CD14-positive monocyte (primary cell): Measurements from ENCODE around the gene IKBKG. TPM values are rescaled to one million over a fixed set of nuclear protein-coding genes. Genes with fewer than 3 reads are reported as not detected.

Experiments used
- DNase-seq, 3 donors: peaks; one replicate each; pipeline ENCODE4 v3.0.0-alpha.2; 2011 to 2022
- H2AFZ ChIP-seq: 2 replicates; pipeline ENCODE4 v1.6.0; 2012; ENCODE audit warnings: mild to moderate bottlenecking, low read depth, low read length, inconsistent platforms; ENCODE audit not compliant: insufficient read depth, poor library complexity, severe bottlenecking
- H3K27ac ChIP-seq, 2 donors: 1 replicate in 1 of 2; 2 replicates in 1 of 2; pipeline ENCODE4 v1.5.1; 2012 to 2013; ENCODE audit warnings: low read length in 2 of 2, control low read depth in 1 of 2, inconsistent platforms in 1 of 2, low read depth in 1 of 2, mild to moderate bottlenecking in 1 of 2
- H3K27me3 ChIP-seq, 2 donors: one replicate each; pipeline versions ENCODE4 v1.6.0 to v1.6.1; 2011 to 2013; ENCODE audit warnings: low read length in 2 of 2; ENCODE audit not compliant: control insufficient read depth in 2 of 2, insufficient read depth in 2 of 2
- H3K36me3 ChIP-seq, 2 donors: replicated peaks in 1 of 2; 1 replicate in 1 of 2; 2 replicates in 1 of 2; pipeline versions ENCODE4 v1.5.1 to v1.6.1; 2012 to 2013; ENCODE audit warnings: low read length in 2 of 2, control low read depth in 1 of 2, inconsistent platforms in 1 of 2, mild to moderate bottlenecking in 1 of 2; ENCODE audit not compliant: insufficient read depth in 2 of 2, control insufficient read depth in 1 of 2
- H3K4me1 ChIP-seq, 2 donors: 1 replicate in 1 of 2; 2 replicates in 1 of 2; pipeline versions ENCODE4 v1.5.1 to v1.6.1; 2012 to 2013; ENCODE audit warnings: low read length in 2 of 2, control low read depth in 1 of 2, inconsistent platforms in 1 of 2, mild to moderate bottlenecking in 1 of 2, moderate library complexity in 1 of 2; ENCODE audit not compliant: insufficient read depth in 2 of 2, control insufficient read depth in 1 of 2
- H3K4me2 ChIP-seq: replicated peaks from 2 replicates; pipeline ENCODE3; 2012; ENCODE audit warnings: low read length, moderate library complexity, mild to moderate bottlenecking; ENCODE audit not compliant: poor library complexity, severe bottlenecking; ENCODE audit errors: extremely low read depth
- H3K4me3 ChIP-seq, 3 experiments: fragments of 200-600 bp in 1 of 3; sonication (generic) in 1 of 3; replicated peaks in 1 of 3; 1 replicate in 2 of 3; 2 replicates in 1 of 3; pipeline ENCODE4 v1.5.1; 2011 to 2013; ENCODE audit warnings: low read length in 3 of 3, mild to moderate bottlenecking in 3 of 3, control low read depth in 2 of 3, low read depth in 2 of 3, inconsistent platforms in 1 of 3, moderate library complexity in 1 of 3
- H3K79me2 ChIP-seq: 2 replicates; pipeline ENCODE4 v1.6.0; 2012; ENCODE audit warnings: mild to moderate bottlenecking, control low read depth, inconsistent platforms, low read length, moderate library complexity; ENCODE audit not compliant: insufficient read depth
- H3K9ac ChIP-seq: 2 replicates; pipeline ENCODE4 v1.6.0; 2017; ENCODE audit warnings: low read length, mild to moderate bottlenecking; ENCODE audit not compliant: insufficient read depth, poor library complexity, severe bottlenecking
- H3K9me3 ChIP-seq, 2 donors: replicated peaks in 1 of 2; 1 replicate in 1 of 2; 2 replicates in 1 of 2; pipeline versions ENCODE4 v1.5.1 to v1.6.1; 2012 to 2013; ENCODE audit warnings: low read length in 2 of 2, control low read depth in 1 of 2; ENCODE audit not compliant: control insufficient read depth in 1 of 2, insufficient read depth in 1 of 2
- H4K20me1 ChIP-seq: 2 replicates; pipeline ENCODE4 v1.6.0; 2012; ENCODE audit warnings: mild to moderate bottlenecking, low read length, control low read depth, moderate library complexity; ENCODE audit not compliant: insufficient read depth
- H3K27ac Mint-ChIP-seq, 7 donors: one replicate each; pipeline ENCODE4 v1.8.0; 2020; ENCODE audit warnings: mild to moderate bottlenecking in 7 of 7, mixed read lengths in 7 of 7, moderate library complexity in 6 of 7, inconsistent platforms in 2 of 7
- H3K27me3 Mint-ChIP-seq, 3 donors: one replicate each; pipeline ENCODE4 v1.8.0; 2021 to 2022; ENCODE audit warnings: low read depth in 3 of 3, mild to moderate bottlenecking in 3 of 3, mixed read lengths in 3 of 3, moderate library complexity in 3 of 3, inconsistent platforms in 1 of 3
- H3K36me3 Mint-ChIP-seq, 2 donors: one replicate each; pipeline ENCODE4 v1.8.0; 2020; ENCODE audit warnings: mixed read lengths in 2 of 2, inconsistent platforms in 1 of 2, mild to moderate bottlenecking in 1 of 2
- H3K4me1 Mint-ChIP-seq: one replicate; pipeline ENCODE4 v1.8.0; 2020; ENCODE audit warnings: mild to moderate bottlenecking, mixed read lengths
- H3K4me3 Mint-ChIP-seq, 2 donors: one replicate each; pipeline ENCODE4 v1.8.0; 2020; ENCODE audit warnings: mild to moderate bottlenecking in 2 of 2, mixed read lengths in 2 of 2, moderate library complexity in 1 of 2
- H3K9me3 Mint-ChIP-seq, 7 donors: one replicate each; pipeline ENCODE4 v1.8.0; 2020 to 2022; ENCODE audit warnings: mixed read lengths in 7 of 7, mild to moderate bottlenecking in 6 of 7, moderate library complexity in 6 of 7, inconsistent platforms in 2 of 7
- CTCF ChIP-seq: fragments of 200-600 bp; IDR thresholded peaks from one replicate; pipeline ENCODE4 v1.8.0; 2022; ENCODE audit warnings: antibody characterized with exemption, mild to moderate bottlenecking
- WGBS: methylation state at CpG from one replicate; pipeline ENCODE4 v1.1.5; 2013; ENCODE audit warnings: missing lambda C conversion rate; ENCODE audit not compliant: insufficient coverage; 5-methylcytosine and 5-hydroxymethylcytosine counted together
- intact Hi-C, 2 donors: fragments of 100-400 bp; cut with micrococcal nuclease; formaldehyde crosslinking; loops; one replicate each; pipeline versions ENCODE4 v1.15.0 to v1.15.1; 2023
- polyA plus RNA-seq, 3 donors: library from polyadenylated mRNA; depleted of rRNA in 1 of 3; unstranded in 2 of 3; stranded (reverse) in 1 of 3; fragments of 300-500 nt in 2 of 3; fragments of >200 nt in 1 of 3; fragmentation: Illumina TruSeq in 2 of 3; gene quantifications; 1 replicate in 2 of 3; 2 replicates in 1 of 3; pipeline ENCODE4 v1.2.3, GENCODE V29; 2012 to 2021

Gene IKBKG
- polyA plus RNA-seq, 3 donors: 31.3 to 60.8 (median 33.7) TPM

GRCh38 chrX:154546354-154547244, 821 bp upstream of the IKBKG start, which contains the start of gene G6PD:
Gene G6PD (minus strand): TSS chrX:154546846. CDS start chrX:154546155, 691 bp downstream.
- Histone ChIP-seq H3K4me1 (peaks cover 66% of the 10 kb centered on the region in 2 donors), H3K27ac (peak within 1 kb of the TSS; percentile 88 to 96), H3K9me3 (peaks cover 0 to 7% of the 10 kb centered on the region in 2 donors), H3K36me3 (no peaks in the 10 kb centered on the region), H4K20me1 (peaks cover 30% of the 10 kb centered on the region), H3K9ac (peak within 1 kb of the TSS; percentile 79), H3K27me3 (no peaks in the 10 kb centered on the region), H3K4me2 (peak within 1 kb of the TSS; percentile 74), H3K4me3 (peak within 1 kb of the TSS; percentile 74 to 86 (median 77)), H3K79me2 (peaks cover 65% of the 10 kb centered on the region), H2AFZ (peak within 1 kb of the TSS; percentile 79)
- Mint-ChIP-seq H3K27ac (peak within 1 kb of the TSS; percentile 96 to 99 (median 98)), H3K27me3 (peaks cover 0 to 13% (median 0%) of the 10 kb centered on the region in 3 donors), H3K36me3 (peaks cover 14 to 18% of the 10 kb centered on the region in 2 donors), H3K4me3 (peak within 1 kb of the TSS; percentile 86 to 94), H3K9me3 (peaks cover 0 to 28% (median 16%) of the 10 kb centered on the region in 7 donors), H3K4me1 (peaks cover 66% of the 10 kb centered on the region)
- peak in 1 of 3 donors; percentile 44 for DNase-seq
- under 1% methylated on average over 76 of the region's 92 CpGs for WGBS
- TF ChIP-seq CTCF: no peak
- intact Hi-C loops: no loop called here

GRCh38 chrX:154548028-154548316, 552 bp downstream of the IKBKG start:
- peaks cover 0 to 7% of the 10 kb centered on the region in 2 donors for H3K9me3 ChIP-seq
- peaks cover 0 to 2% of the 10 kb centered on the region in 2 donors for H3K36me3 ChIP-seq
- peaks cover 64% of the 10 kb centered on the region for H3K4me1 Mint-ChIP-seq
- DNase-seq: no peak
- peaks cover 39% of the 10 kb centered on the region for H4K20me1 ChIP-seq
- peaks cover 16 to 19% of the 10 kb centered on the region in 2 donors for H3K36me3 Mint-ChIP-seq
- no peaks in the 10 kb centered on the region for H3K27me3 ChIP-seq
- H3K4me3 Mint-ChIP-seq: peak overlapping the region; percentile 86 to 94
- peak overlapping the region; percentile 79 for H3K9ac ChIP-seq
- peak overlapping the region; percentile 74 to 86 (median 77) for H3K4me3 ChIP-seq
- peaks cover 60 to 66% of the 10 kb centered on the region in 2 donors for H3K4me1 ChIP-seq
- TF ChIP-seq CTCF: no peak
- H3K27ac ChIP-seq: peak overlapping the region; percentile 88 to 96
- H3K79me2 ChIP-seq: peaks cover 64% of the 10 kb centered on the region
- H2AFZ ChIP-seq: peak overlapping the region; percentile 79
- H3K9me3 Mint-ChIP-seq: peaks cover 0 to 23% (median 18%) of the 10 kb centered on the region in 7 donors
- 0% methylated on average over 3 of the region's 9 CpGs for WGBS
- peak overlapping the region; percentile 74 for H3K4me2 ChIP-seq
- peak overlapping the region; percentile 96 to 99 (median 98) for H3K27ac Mint-ChIP-seq
- H3K27me3 Mint-ChIP-seq: peaks cover 0 to 10% (median 0%) of the 10 kb centered on the region in 3 donors
- intact Hi-C loops: no loop called here
